NCI-H1694 (cell line): ENCODE measurements around the gene WNT9A.
A peak's percentile ranks its signal among the peaks of the same experiment; 100 is the strongest.
"Not testable (repeated sequence)": the region's sequence is repeated elsewhere in the genome, so short reads cannot be mapped to it uniquely, and the experiment has no call there.

Source experiments
- DNase-seq: peaks from one replicate; lab custom pipeline; 2025; lab: John Stamatoyannopoulos, UW

Gene WNT9A

GRCh38 chr1:227910511-227911153, 37.1 kb downstream of the WNT9A start:
- DNase-seq, result no peak

GRCh38 chr1:227909923-227910328, 37.8 kb downstream of the WNT9A start:
- not testable (repeated sequence) for DNase-seq

GRCh38 chr1:227909188-227909587, 38.5 kb downstream of the WNT9A start:
- DNase-seq, result no peak

- no peak for DNase-seq
Observed at GRCh38 chr1:227908359-227908758, 39.4 kb downstream of the WNT9A start.

- no peak for DNase-seq
Observed at GRCh38 chr1:227907439-227908015, 40.2 kb downstream of the WNT9A start.

- DNase-seq, result no peak
Observed at GRCh38 chr1:227906550-227907071, 41.1 kb downstream of the WNT9A start.

GRCh38 chr1:227905573-227906487, 41.9 kb downstream of the WNT9A start:
- no peak for DNase-seq

- DNase-seq, result no peak
Observed at GRCh38 chr1:227904541-227905335, 43.0 kb downstream of the WNT9A start.

- peak; percentile 11 for DNase-seq
Observed at GRCh38 chr1:227903614-227904501, 43.9 kb downstream of the WNT9A start.

- no peak for DNase-seq
Observed at GRCh38 chr1:227903061-227903521, 44.6 kb downstream of the WNT9A start.

- no peak for DNase-seq
Observed at GRCh38 chr1:227902641-227902990, 45.1 kb downstream of the WNT9A start.

GRCh38 chr1:227901906-227902640, 45.7 kb downstream of the WNT9A start:
- DNase-seq, result no peak

- no peak for DNase-seq
Observed at GRCh38 chr1:227901239-227901905, 46.4 kb downstream of the WNT9A start.

- no peak for DNase-seq
Observed at GRCh38 chr1:227900571-227901051, 47.1 kb downstream of the WNT9A start.

GRCh38 chr1:227899820-227900449, 47.8 kb downstream of the WNT9A start:
- no peak for DNase-seq

- no peak for DNase-seq
Observed at GRCh38 chr1:227899141-227899819, 48.5 kb downstream of the WNT9A start.

- DNase-seq, result no peak
Observed at GRCh38 chr1:227898502-227899140, 49.1 kb downstream of the WNT9A start.
